HG02623 (cell line): Measurements from ENCODE around the gene IL12RB1.

Experiments
- ATAC-seq: cut with Tn5 transposase; IDR thresholded peaks from one replicate; pipeline ENCODE4 v1.9.1; 2021; ENCODE audit warnings: moderate library complexity; ENCODE audit not compliant: unreplicated experiment

Gene IL12RB1

DNA sequence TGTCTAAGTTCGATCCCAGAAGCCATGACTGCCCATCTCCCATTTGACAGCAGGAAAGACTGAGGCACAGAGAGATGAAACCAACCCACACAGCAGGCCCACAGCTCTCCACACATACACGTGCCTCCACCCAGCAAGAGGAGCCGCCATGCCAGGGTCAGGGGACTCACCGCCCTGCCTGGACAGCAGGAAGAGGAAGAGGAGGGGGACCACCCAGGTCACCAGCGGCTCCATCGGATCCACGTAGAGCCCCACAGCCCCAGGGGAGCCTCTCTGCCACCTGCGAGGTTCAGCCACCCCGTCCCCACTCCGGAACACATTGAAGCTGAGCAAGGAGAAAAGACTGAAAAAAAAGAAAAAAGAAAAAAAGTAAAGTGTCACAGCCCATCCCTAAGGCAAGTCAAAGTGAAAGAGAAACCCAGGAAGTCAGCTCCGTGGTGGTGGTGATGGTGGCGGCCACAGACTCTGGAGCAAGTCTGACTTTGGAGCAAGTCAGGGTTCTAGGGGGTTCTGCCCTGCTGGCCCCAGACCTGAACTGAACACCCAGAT lies at the start of gene IL12RB1:
Gene IL12RB1 (minus strand): TSS at position 345 of the 549 bp plus-strand sequence. CDS start 111 bp downstream, at position 234.
- no peak for ATAC-seq

DNA sequence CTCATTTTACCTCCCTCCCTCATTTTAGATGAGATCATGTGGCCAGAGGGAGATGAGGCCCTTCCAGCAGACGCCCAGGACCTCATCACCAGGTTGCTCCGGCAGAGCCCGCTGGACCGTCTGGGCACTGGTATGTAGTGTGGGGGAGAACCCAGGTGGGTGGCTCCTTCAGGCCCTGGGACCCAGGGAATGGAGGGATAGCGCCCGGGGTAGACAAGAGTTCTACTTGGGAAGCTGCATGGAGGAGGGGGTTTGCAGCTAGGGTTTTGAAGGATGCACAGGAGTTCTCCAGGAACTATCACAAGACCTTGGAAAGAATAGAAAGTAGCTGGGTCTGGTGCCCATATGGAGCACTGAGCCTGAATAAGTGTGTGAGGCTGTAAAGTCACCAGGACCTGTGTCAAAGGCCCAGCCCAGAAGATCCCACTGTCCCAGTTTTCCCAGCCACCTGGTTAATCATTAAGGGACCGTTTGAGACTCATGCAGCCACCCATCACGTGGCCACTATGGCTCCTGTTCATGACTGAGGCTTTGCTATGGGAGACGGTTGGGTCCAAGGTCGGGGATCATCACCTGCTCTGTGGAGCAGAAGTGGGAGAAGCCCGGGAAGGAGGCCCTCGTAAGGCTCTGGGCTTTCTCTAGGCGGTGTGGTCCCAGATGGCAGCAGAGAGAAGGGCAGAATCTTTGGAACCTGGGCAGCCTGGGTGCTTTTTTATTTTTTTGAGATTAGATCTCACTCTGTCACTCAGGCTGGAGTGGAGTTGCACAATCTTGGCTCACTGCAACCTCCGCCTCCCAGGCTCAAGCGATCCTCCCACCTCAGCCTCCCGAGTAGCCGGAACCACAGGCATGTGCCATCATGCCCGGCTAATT lies 49.2 kb upstream of the IL12RB1 start:
- ATAC-seq: no peak

DNA sequence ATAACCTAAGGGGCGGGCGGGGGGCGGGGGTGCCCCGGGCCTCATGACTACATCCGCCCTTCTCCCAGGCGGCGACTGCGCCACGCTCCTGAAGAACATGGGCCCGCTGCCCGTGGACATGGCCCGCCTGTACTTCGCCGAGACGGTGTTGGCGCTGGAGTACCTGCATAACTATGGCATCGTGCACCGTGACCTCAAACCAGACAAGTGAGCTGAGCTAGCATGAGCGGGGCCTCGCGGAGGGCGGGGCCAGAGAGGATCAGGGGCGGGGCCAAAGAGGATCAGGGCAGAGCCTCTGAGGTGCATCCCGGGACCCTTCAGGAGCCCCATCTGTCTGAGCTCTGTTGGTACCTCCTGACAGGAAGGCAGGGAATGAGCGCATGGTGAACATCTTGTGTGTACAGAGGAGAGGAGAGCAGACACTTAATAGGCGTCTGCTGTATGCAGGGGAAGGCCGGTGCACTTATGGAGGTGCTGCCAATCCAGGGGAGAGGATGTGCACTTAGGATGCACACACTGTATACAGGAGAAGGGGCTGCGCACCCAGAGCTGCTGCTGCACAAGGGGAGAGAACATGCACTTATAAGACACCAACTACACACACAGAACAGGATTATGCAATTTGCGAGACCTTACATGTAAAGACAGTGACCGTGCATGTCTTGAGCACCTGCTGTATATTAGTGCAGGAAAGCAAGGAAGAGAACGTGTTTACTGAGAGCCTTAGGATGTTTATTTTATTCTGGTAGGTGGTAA lies 45.3 kb upstream of the IL12RB1 start:
- ATAC-seq: no peak

DNA sequence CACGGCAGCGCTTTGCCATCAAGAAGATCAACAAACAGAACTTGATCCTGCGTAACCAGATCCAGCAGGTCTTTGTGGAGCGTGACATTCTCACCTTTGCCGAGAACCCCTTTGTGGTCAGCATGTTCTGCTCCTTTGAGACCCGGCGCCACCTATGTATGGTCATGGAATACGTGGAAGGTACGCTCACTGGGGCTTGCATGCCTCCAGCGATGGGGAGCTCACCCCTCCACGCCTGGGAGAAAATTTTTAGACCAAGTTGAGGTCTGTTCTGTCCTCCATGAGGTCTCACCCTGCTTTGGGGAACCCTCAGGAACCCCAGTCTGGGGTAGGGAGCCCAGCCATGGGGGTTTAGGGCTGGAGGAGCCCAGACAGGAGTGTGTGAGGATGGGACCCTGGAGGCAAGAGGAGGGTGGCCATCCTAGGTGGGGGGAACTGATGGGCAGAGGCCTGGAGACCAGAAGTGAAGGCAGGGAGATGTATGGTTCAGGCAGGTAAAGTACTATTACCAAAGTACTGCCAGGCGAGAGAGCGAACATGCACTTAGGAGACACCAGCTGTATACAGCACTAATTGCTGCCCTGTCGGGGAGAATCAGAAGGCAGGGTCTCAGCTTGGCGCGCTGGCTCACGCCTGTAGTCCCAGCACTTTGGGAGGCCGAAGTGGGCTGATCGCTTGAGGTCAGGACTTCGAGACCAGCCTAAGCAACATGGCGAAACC lies 43.9 kb upstream of the IL12RB1 start:
- no peak for ATAC-seq

DNA sequence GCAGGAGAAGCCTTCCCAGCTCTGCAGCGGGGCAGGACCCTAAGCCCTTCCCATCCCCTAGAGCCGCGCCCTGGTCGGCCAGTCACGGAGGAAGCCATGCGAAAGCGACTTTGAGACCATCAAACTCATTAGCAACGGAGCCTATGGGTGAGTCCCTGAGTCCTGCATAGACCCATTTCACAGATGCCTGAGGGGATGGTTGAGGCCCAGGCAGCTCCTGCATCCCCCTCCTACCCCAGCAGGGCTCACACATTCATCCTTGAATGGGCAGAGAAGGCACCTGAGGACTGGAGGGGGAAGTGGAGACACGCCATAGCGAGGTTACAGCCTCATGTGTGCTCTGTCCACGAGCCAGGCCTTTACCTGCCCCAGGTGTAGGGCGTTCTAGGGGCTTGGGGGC lies 42.1 kb upstream of the IL12RB1 start:
- no peak for ATAC-seq

DNA sequence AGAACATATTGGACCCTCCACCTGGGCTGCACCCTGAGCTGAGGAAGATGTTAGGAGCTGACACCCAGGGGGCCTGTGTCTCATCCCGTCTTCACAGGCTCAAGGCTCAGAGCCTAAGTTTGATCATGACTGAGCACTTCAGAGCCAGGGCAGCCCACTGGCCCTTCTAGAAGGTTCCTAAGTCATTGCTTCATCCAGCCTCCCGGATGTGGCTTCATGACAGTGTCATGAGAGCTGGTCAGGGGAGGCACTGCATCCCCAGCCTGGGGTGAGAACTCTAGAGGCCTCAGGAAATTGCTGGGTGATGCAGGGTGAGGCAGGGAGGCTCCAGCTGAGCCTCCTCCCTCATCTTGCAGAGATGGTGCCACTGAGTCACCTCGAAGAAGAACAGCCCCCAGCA lies 41.3 kb upstream of the IL12RB1 start:
- no peak for ATAC-seq

DNA sequence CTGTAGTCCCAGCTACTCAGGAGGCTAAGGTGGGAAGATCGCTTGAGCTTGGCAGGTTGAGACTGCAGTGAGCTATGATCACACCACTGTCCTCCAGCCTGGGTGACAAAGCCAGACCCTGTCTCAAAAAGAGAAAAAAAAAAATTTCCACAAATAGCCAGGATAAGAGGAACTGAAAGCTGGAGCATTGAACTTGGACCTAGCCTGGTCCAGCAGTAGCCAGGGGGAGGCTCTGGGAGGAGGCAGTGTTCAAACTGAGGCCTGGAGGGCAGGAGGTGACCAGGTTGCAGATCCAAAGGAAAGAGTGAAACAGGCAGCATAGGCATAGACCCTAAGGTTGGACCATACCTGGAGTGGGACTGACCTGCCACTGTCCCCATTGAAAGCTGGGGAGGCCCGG lies 39.4 kb upstream of the IL12RB1 start:
- ATAC-seq: no peak

DNA sequence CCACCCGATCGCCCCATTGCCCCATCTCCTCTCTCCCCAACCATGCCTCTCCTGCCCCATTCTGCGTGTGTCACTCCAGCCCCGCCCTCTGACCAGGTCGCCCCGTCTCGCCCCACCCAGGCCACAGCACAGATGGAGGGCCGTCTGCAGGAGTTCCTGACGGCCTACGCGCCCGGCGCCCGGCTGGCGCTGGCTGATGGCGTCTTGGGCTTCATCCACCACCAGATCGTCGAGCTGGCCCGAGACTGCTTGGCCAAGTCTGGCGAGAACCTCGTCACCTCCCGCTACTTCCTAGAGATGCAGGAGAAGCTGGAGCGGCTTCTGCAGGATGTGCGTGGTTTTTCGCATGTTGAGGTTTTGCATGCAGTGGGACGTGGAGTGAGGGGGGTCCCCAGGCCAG lies 37.1 kb upstream of the IL12RB1 start:
- ATAC-seq: no peak

DNA sequence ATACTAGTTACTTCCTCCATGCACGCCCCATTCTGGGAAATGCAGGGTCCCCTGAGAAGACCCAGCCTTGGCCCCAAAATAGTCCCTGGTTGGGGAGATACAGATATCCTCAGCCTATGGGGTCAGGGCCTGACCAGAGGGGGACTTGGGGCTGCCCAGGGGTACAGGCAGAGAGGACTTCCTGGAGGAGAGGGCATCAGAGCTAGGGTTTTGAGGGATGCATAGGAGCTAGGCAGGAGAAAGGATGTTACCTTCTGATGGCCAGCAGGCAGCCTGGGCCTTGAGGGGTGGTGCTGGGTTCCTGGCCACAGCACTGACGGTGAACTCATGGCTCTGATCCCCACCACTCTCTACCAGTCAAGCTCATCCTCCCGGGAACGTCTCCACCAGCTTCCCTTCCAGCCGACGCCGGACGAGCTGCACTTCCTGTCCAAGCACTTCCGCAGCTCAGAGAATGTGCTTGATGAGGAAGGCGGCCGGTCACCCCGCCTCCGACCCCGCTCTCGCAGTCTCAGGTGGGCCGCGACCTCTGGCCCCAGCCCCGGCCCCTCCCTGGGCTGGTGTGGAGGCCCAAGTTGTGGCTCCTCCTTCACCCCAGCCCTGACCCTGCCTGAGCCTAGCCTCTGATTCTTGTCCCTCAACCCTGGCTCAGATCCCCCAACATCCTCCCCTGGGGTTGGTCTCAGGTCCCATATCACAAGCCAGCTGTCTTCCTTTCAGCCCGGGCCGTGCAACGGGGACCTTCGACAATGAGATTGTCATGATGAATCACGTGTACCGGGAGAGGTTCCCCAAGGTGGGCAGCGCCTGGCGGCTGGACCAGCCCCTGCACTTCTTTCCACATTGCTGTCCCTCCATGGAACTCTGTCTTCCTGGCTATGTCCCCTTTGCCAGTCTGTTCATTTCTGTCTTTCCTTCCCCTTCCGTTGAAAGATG lies 36.4 kb upstream of the IL12RB1 start:
- ATAC-seq: no peak

DNA sequence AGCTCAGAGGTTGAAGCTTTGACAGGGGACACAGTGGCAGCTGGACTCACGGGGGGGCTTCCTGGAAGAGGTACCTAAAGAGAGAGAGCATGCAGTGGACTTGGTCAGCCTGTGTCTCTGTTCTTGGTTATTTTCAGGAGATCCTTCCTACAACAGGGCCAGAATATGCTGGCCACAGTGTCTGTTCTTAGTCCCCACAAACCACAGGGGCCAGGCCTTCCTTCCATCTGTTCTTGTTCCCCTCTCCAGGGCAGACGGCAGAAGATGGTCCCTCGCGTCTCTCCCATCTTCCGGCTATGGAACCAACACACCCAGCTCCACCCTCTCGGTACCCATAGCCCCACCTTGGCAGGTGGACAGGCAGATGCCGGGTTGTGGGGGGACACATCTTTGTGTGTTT lies 35.7 kb upstream of the IL12RB1 start:
- ATAC-seq: no peak

DNA sequence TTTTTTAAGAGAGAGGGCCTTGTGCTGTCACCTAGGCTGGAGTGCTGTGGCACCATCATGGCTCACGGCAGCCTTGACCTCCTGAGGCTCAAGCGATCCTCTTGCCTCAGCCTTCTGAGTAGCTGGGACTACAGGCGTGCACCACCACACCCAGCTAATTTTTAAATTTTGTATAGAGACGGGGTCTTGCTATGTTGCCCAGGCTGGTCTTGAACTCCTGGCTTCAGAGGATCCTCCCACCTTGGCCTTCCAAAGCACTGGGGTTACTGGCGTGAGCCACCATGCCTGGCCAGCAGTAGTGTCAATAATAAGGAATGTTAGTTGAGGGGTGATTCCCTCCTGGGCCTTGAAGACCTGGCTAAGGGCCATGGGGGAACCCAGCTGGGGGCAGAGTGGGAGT lies 34.4 kb upstream of the IL12RB1 start:
- ATAC-seq: no peak

DNA sequence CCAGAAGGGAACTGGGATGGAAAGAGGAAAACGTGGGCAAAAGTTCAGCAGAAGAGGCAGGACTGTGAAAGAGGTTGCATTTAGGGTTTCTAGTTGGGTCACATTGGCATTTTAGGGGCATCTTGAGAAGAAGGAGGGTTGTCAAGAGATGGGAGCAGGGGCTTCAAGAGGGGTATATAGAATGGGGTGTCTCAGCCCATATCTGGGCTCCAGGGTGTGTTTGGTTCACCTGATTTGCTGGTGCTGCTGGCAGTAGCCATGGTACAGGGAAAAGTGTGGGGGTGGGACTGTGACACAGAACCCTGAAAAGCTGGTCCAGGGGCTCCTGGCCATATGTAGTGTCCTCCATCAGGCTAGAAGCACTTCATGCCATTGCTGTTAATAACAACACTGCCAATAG lies 33.4 kb upstream of the IL12RB1 start:
- no peak for ATAC-seq

DNA sequence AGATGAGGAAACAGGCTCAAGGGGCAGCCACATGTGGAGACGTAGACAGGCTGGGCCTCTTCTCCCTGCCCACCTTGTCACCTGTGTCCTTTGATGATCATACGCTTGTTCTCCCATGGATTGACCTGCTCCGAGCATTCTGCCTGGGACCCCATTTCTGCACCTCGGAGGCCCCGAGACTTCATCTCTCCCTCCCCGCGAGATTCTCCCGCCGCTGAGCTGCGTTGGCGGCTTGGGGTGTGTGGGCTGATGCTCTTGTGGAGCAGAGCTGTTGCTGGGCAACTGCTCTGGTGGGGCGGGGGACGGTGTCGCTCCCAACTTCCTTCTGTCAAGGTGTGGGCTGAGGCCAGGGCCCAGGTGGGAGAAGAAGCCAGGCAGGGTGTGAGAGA lies 33.0 kb upstream of the IL12RB1 start:
- ATAC-seq: no peak

DNA sequence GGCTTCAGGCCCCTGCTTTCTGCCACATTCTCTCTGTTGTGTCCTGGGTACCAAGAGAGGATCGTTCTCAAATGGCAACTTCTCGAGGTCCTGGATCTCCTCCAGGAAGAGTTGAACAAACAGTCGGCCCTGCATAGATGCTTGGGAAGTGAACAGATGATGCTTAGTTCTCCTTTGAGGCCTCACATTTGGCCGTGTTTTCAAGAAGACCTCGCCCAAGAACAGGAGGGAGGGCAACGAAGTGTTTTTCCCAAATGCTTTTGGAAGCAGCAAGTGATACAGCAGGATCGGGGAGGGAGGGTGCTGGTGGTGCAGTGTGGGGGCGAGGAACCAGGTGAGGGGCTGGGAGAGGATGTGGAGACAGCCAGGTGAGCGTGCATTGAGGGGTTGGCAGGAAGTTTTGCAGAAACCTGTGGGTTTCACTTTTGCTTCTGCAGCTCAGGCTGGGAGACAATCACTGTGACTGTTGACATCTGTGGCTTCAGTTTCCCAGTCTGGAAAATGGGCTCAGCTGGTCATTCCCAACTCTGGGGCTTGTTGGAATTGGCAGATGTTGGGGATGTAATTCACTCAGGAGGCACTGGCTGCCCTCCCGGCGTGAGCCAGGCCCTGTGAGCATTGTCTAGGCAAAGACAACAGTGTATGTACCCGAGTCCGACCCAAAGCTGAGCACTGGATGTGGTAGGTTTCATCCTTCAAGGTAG lies 32.4 kb upstream of the IL12RB1 start:
- ATAC-seq: no peak

DNA sequence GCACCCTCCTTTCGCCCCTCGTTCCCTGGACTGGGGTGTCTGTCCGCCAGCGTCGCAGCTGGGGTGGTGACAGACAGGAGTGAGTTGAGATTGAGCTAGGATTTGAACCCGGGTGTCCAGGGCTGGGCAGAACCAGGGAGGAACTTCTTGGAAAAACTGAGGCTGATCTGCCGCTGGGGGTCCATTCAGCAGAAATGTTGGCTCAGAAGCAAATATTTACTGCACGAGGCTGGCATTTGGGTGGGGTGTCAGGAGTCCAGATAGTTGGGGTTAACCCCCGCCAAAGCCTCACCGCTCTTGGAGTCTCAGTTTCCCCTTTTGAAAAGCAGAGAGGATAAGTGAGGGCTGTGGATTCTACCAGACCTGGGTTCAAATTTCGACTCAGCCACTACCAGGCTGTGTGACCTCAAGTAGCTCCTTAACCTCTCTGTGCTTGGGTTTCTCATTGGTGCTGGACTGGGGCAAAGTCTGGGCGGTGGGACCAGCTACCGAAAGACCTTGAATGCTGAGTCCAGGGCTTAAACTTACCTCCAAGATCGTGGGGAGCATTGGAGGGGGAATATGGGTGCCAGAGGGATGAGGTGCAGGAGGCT lies 31.8 kb upstream of the IL12RB1 start:
- ATAC-seq: no peak

DNA sequence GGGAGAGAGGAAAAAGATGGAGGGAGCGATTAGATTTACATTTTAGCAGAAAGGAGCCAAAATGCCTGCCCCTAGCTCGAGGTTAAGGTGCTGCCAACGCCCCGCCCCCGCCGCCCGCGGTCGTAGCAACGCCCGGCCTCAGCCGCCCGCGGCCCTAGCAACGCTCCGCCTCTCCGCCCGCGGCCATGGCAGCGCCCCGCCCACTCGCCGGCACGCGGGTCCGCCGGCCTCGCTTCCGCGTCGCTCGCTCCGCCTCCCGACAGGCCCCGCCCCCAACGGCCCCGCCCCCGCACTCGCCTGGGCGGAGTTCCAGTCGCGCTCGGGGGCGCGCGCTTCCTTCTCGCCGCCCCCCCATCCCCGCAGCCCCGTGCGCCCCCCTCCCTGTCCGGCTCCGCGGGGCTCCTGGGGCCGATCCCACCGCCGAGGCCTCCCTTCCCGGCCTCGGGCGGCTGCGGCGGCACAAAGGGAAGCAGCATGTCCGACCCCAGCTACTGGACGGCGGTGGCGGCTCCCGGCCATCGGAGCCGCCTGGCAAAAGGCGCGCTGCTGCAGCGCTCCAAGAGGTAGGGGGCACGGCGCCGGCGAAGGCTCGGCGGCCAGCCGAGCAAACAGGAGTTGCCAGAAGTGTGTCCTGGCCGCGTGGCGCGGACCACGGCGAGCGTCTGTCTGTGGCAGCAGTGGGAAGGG lies 31.1 kb upstream of the IL12RB1 start:
- peak; percentile 73 for ATAC-seq

DNA sequence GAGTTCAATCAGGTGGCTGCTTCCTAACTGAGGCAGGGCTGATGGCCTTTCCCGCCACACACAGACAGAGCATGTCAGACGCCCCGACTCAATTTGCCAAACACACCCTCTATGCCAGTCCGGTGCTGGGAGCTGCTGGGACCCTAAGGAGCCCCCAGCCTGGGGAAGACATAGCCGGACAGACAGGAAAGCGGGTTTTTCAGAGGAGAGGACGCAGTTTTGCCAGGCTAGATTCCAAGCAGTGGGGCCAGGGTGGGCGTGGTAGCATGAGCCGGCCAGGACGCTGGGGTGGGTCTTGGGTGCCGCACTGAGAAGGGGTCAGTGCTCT lies 30.6 kb upstream of the IL12RB1 start:
- ATAC-seq: no peak

DNA sequence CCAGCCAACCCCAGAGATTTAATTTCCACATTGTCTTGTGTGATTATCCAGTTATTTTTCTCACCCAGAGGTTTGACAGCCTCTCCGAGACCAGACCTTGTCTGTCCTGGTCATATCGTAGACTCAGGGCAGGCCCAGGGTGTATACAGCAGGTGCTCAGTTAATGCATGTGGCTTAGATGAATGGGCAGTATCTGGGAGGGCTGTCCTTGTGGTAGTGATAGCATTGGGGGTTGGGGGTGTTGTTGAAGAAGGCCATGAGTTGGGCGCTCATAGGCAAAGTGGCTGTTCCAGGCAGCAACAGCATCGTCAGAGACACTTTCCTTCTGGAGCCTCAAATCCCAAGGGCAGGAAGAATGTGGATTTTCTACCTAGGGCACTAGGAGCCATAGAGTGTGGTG lies 27.7 kb upstream of the IL12RB1 start:
- no peak for ATAC-seq

DNA sequence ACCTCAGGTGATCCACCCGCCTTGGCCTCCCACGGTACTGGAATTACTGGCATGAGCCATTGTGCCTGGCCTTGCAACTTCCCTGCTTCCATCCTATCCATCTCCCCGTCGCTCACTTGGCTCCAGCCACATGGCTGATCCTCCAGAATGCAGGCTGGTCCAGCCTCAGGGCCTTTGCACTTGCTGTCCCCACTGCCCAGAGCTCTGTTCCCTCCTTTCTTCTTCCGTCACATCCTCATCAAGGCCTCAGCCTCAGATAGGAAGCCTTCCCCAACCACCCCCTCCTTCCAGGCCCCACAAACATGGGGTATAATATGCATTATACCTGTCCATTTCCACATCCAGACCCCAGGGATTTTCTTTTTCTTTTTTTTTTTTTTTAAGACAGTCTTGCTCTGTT lies 27.1 kb upstream of the IL12RB1 start:
- ATAC-seq: no peak
